H1 (cell line): Measurements from ENCODE around the gene RAD51B. TPM values are rescaled to one million over a fixed set of nuclear protein-coding genes. Genes with fewer than 3 reads are reported as not detected.

ENCODE experiments used
- CTCF ChIA-PET: fragments of 300-600 bp; sonication (Branson Sonifier 250); formaldehyde crosslinking; loops from one replicate; lab custom pipeline; 2021; ENCODE audit not compliant: partially characterized antibody; lab: Charles Lee
- POLR2A ChIA-PET: fragments of 300-600 bp; sonication (Branson Sonifier 250); formaldehyde crosslinking; loops from one replicate; lab custom pipeline; 2021; ENCODE audit warnings: inconsistent platforms; ENCODE audit not compliant: partially characterized antibody; lab: Charles Lee
- DNase-seq, 2 experiments: peaks; one replicate each; pipeline versions ENCODE4 v3.0.0 to v3.0.0-alpha.2; 2010 to 2022; ENCODE audit warnings: low spot score in 2 of 2, low read depth in 1 of 2, mixed read lengths in 1 of 2
- FAIRE-seq: peaks from 2 replicates; lab custom pipeline; 2011; peaks lifted over from hg19 to GRCh38; lab: Jason Lieb, UNC
- H2AFZ ChIP-seq: 2 replicates; pipeline ENCODE4 v1.8.1; 2012; ENCODE audit warnings: low read length, inconsistent platforms
- H2AK5ac ChIP-seq: 2 replicates; pipeline ENCODE4 v1.6.1; 2013; ENCODE audit warnings: low read depth, low read length
- H2BK120ac ChIP-seq: replicated peaks from 2 replicates; pipeline ENCODE3; 2013; ENCODE audit warnings: low read depth, low read length, inconsistent platforms
- H2BK12ac ChIP-seq: 2 replicates; pipeline ENCODE4 v1.6.1; 2013; ENCODE audit warnings: low read depth, low read length
- H2BK15ac ChIP-seq: 2 replicates; pipeline ENCODE4 v1.6.1; 2013; ENCODE audit warnings: low read length
- H2BK20ac ChIP-seq: 2 replicates; pipeline ENCODE4 v1.6.1; 2013; ENCODE audit warnings: low read length
- H2BK5ac ChIP-seq: 2 replicates; pipeline ENCODE4 v1.6.1; 2013; ENCODE audit warnings: low read depth, low read length
- H3K14ac ChIP-seq: 2 replicates; pipeline ENCODE4 v1.6.1; 2013; ENCODE audit warnings: inconsistent platforms; ENCODE audit not compliant: insufficient read length
- H3K18ac ChIP-seq: 2 replicates; pipeline ENCODE4 v1.6.1; 2013; ENCODE audit warnings: low read length; ENCODE audit errors: extremely low read depth
- H3K23ac ChIP-seq: 2 replicates; pipeline ENCODE4 v1.6.1; 2013; ENCODE audit warnings: inconsistent platforms; ENCODE audit not compliant: insufficient read length
- H3K23me2 ChIP-seq: 2 replicates; pipeline ENCODE4 v1.6.1; 2013; ENCODE audit warnings: low read depth, low read length
- H3K27ac ChIP-seq: 2 replicates; pipeline ENCODE4 v1.6.1; 2011; ENCODE audit warnings: low read depth, low read length, inconsistent platforms
- H3K27me3 ChIP-seq, 4 experiments: replicated peaks in 1 of 4; 1 replicate in 1 of 4; 2 replicates in 3 of 4; pipeline versions ENCODE4 v1.6.1 to v1.8.1; 2011 to 2013; ENCODE audit warnings: low read length in 3 of 4, mild to moderate bottlenecking in 3 of 4, inconsistent platforms in 2 of 4, mixed read lengths in 2 of 4, moderate library complexity in 1 of 4; ENCODE audit not compliant: control insufficient read depth in 3 of 4, insufficient read depth in 3 of 4; ENCODE audit errors: extremely low read depth in 1 of 4
- H3K36me3 ChIP-seq, 4 experiments: 2 replicates each; pipeline versions ENCODE4 v1.6.1 to v1.8.1; 2011 to 2013; ENCODE audit warnings: mild to moderate bottlenecking in 4 of 4, low read length in 3 of 4, moderate library complexity in 2 of 4, control low read depth in 1 of 4, inconsistent platforms in 1 of 4; ENCODE audit not compliant: insufficient read depth in 4 of 4, control insufficient read depth in 2 of 4
- H3K4ac ChIP-seq: replicated peaks from 2 replicates; pipeline ENCODE3; 2013; ENCODE audit warnings: low read length, low read depth, mixed read lengths, inconsistent platforms; ENCODE audit not compliant: insufficient read length
- H3K4me1 ChIP-seq, 4 experiments: replicated peaks in 1 of 4; 1 replicate in 1 of 4; 2 replicates in 3 of 4; pipeline versions ENCODE4 v1.6.1 to v1.8.1; 2011 to 2013; ENCODE audit warnings: low read length in 3 of 4, inconsistent platforms in 2 of 4, mixed read lengths in 1 of 4; ENCODE audit not compliant: insufficient read depth in 4 of 4, control insufficient read depth in 3 of 4
- H3K4me2 ChIP-seq, 2 experiments: 2 replicates each; pipeline versions ENCODE4 v1.6.1 to v1.8.1; 2011 to 2013; ENCODE audit warnings: low read depth in 2 of 2, low read length in 2 of 2, control low read depth in 1 of 2, inconsistent platforms in 1 of 2, mild to moderate bottlenecking in 1 of 2; ENCODE audit not compliant: insufficient read depth in 1 of 2
- H3K4me3 ChIP-seq, 4 experiments: fragments of 200-600, 300-600 bp in 1 of 4; sonication (generic), shearing (Covaris generic), sonication (Bioruptor Twin) in 1 of 4; 2 replicates each; pipeline versions ENCODE4 v1.5.1 to v1.8.1; 2011 to 2016; ENCODE audit warnings: low read length in 4 of 4, low read depth in 3 of 4, control low read depth in 2 of 4, inconsistent platforms in 2 of 4, mild to moderate bottlenecking in 2 of 4, mixed read lengths in 1 of 4, moderate library complexity in 1 of 4; ENCODE audit not compliant: insufficient read depth in 2 of 4; ENCODE audit errors: extremely low read depth in 1 of 4
- H3K56ac ChIP-seq: replicated peaks from 2 replicates; pipeline ENCODE3; 2013; ENCODE audit warnings: low read depth, mild to moderate bottlenecking, mixed read lengths, low read length, inconsistent platforms; ENCODE audit not compliant: insufficient read length
- H3K79me1 ChIP-seq: 2 replicates; pipeline ENCODE4 v1.6.1; 2013; ENCODE audit warnings: low read depth, low read length, control low read depth
- H3K79me2 ChIP-seq, 2 experiments: 2 replicates each; pipeline versions ENCODE4 v1.6.1 to v1.8.1; 2012 to 2013; ENCODE audit warnings: low read length in 2 of 2, mild to moderate bottlenecking in 2 of 2, inconsistent platforms in 1 of 2; ENCODE audit not compliant: insufficient read depth in 2 of 2, control insufficient read depth in 1 of 2
- H3K9ac ChIP-seq, 4 experiments: replicated peaks in 1 of 4; 1 replicate in 1 of 4; 2 replicates in 3 of 4; pipeline versions ENCODE4 v1.6.1 to v1.8.1; 2011 to 2013; ENCODE audit warnings: low read depth in 3 of 4, low read length in 3 of 4, control low read depth in 2 of 4, mild to moderate bottlenecking in 2 of 4, moderate library complexity in 2 of 4, inconsistent platforms in 1 of 4; ENCODE audit errors: extremely low read depth in 1 of 4
- H3K9me3 ChIP-seq, 2 experiments: 2 replicates each; pipeline versions ENCODE4 v1.6.1 to v1.8.1; 2012 to 2013; ENCODE audit warnings: mild to moderate bottlenecking in 2 of 2, moderate library complexity in 2 of 2, control low read depth in 1 of 2, inconsistent platforms in 1 of 2, low read depth in 1 of 2, low read length in 1 of 2, mixed read lengths in 1 of 2; ENCODE audit not compliant: insufficient read depth in 2 of 2
- H4K20me1 ChIP-seq, 2 experiments: replicated peaks in 1 of 2; 2 replicates each; pipeline versions ENCODE3 to v1.8.1; 2011 to 2013; ENCODE audit warnings: inconsistent platforms in 2 of 2, low read length in 2 of 2, mild to moderate bottlenecking in 1 of 2; ENCODE audit not compliant: insufficient read depth in 2 of 2, control insufficient read depth in 1 of 2
- H4K5ac ChIP-seq: 2 replicates; pipeline ENCODE4 v1.6.1; 2013; ENCODE audit warnings: low read length, low read depth, mixed read lengths, inconsistent platforms; ENCODE audit not compliant: insufficient read length
- H4K8ac ChIP-seq: 2 replicates; pipeline ENCODE4 v1.8.0; 2013; ENCODE audit warnings: mild to moderate bottlenecking, moderate library complexity, low read length, inconsistent platforms; ENCODE audit not compliant: insufficient read depth; ENCODE audit errors: extremely low read depth
- H4K91ac ChIP-seq: replicated peaks from 2 replicates; pipeline ENCODE3; 2013; ENCODE audit warnings: low read length, mixed read lengths, inconsistent platforms; ENCODE audit not compliant: insufficient read length
- SIN3A ChIP-seq, 2 experiments: IDR thresholded peaks in 1 of 2; conservative IDR thresholded peaks in 1 of 2; 2 replicates each; pipeline ENCODE4 v1.6.1; 2011 to 2012; ENCODE audit warnings: low read length in 2 of 2, improper control_type of control experiment in 1 of 2, low read depth in 1 of 2, mild to moderate bottlenecking in 1 of 2
- WGBS, 2 experiments: shearing (Covaris generic) in 1 of 2; methylation state at CpG; one replicate each; pipeline versions ENCODE4 v1.1.6 to v1.1.7; 2013 to 2015; ENCODE audit warnings: low lambda C conversion rate in 2 of 2, mixed read lengths in 2 of 2, inconsistent platforms in 1 of 2, low coverage in 1 of 2, missing lambda C conversion rate in 1 of 2; ENCODE audit not compliant: insufficient replicate concordance in 2 of 2, insufficient coverage in 1 of 2, insufficient read length in 1 of 2; ENCODE audit errors: extremely low coverage in 1 of 2, missing lambda C conversion rate in 1 of 2; 5-methylcytosine and 5-hydroxymethylcytosine counted together
- polyA plus RNA-seq, 7 experiments: library from polyadenylated mRNA; depleted of rRNA in 3 of 7; stranded (reverse) in 5 of 7; unstranded in 2 of 7; fragments of >200 nt in 5 of 7; fragments of 200-250 nt in 2 of 7; gene quantifications; 1 replicate in 5 of 7; 2 replicates in 1 of 7; 4 replicates in 1 of 7; pipeline versions ENCODE4 v1.2.1 to v1.2.3, GENCODE V29; 2011 to 2013; ENCODE audit warnings: missing spikeins in 2 of 7, mixed read lengths in 2 of 7
- total RNA-seq: library from RNA; stranded (reverse); fragmentation: NEBNext Ultra II Directional; extraction: Animal tissue kit (Norgen Biotek cat#: 25700); gene quantifications from 2 replicates; pipeline ENCODE4 v1.2.1, GENCODE V29; 2021

RAD51B gene
- total and polyA plus RNA-seq, 2 of the 8 experiments (the other 6 are each of a cell fraction or from before 2014, with no cell fraction given), result 3.9 to 14.9 TPM

DNA sequence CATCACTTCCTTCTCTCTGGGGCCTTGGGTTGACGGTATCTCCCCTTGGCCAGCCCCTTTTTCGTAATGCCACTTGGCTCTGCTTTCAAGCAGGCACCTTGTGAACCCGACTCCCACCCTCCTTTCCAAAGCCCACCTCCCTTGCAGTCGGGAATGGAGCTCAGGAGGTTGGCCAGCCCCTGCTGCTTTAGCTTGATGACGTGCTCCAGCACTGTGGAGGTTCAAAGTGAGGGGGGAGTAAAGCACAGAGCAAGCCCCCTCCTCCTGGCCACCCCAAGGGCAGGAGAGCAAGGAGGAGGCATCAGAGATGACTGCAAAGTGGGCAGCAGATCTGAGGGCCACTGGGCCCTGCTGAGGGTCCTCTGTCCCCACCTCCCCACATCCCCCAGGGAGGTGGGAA lies 869.9 kb downstream of the RAD51B start:
- H3K4me2 ChIP-seq, result no peak overlapping the region
- no peak overlapping the region for H3K18ac ChIP-seq
- no peaks in the 10 kb centered on the region for H3K79me2 ChIP-seq
- peak overlapping the region; percentile 26 for H4K91ac ChIP-seq
- DNase-seq (no peak), FAIRE-seq (no peak)
- H3K4me1 ChIP-seq, result peaks cover 0 to 15% (median 10%) of the 10 kb centered on the region in 4 experiments; a peak in 6 of 7 replicates
- TF ChIP-seq SIN3A (conservative IDR thresholded peaks at IDR 0.05 in 1 of 2, IDR thresholded peaks at IDR 0.05 in 1 of 2; ENCODE audit: low read depth in 1 of 2, low read length in 2 of 2), result no peak
- no peak overlapping the region for H3K4me3 ChIP-seq
- no peak overlapping the region for H3K23ac ChIP-seq
- H3K4ac ChIP-seq, result no peak overlapping the region
- no peaks in the 10 kb centered on the region for H3K79me1 ChIP-seq
- peak overlapping the region; percentile 89; the same call in 1 of the 2 replicates for H2BK15ac ChIP-seq
- H2BK120ac ChIP-seq, result no peak overlapping the region
- H3K27ac ChIP-seq, result no peak overlapping the region
- peak overlapping the region; percentile 44; the same call in 1 of the 2 replicates for H2BK12ac ChIP-seq
- ChIA-PET POLR2A (interaction anchor here (1.0 to 1.5 kb wide), 2 partner anchors 9 to 104 kb away, joined by 3 to 7 read pairs; partner anchors contain the start of gene ZFP36L1), CTCF (interaction anchor here (1.0 to 1.3 kb wide), 4 partner anchors 9 to 140 kb away, joined by 3 to 4 read pairs (median 4); no protein-coding TSS in a partner anchor)
- H3K56ac ChIP-seq, result no peak overlapping the region
- H4K20me1 ChIP-seq, result no peaks in the 10 kb centered on the region
- no peak overlapping the region for H4K8ac ChIP-seq
- no peaks in the 10 kb centered on the region for H3K27me3 ChIP-seq
- H3K9ac ChIP-seq, result no peak overlapping the region
- H2AK5ac ChIP-seq, result no peak overlapping the region
- H3K23me2 ChIP-seq, result no peaks in the 10 kb centered on the region
- no peaks in the 10 kb centered on the region; a peak in 1 of 4 replicates for H3K9me3 ChIP-seq
- WGBS, 2 experiments, result 78% methylated on average over 5 of the region's 5 CpGs; no CpG with 5 or more reads in 1 of the 2 experiments
- no peak overlapping the region for H4K5ac ChIP-seq
- no peak overlapping the region for H2BK5ac ChIP-seq
- no peak overlapping the region for H2AFZ ChIP-seq
- no peaks in the 10 kb centered on the region for H3K36me3 ChIP-seq
- peak overlapping the region; percentile 34; the same call in 1 of the 2 replicates for H2BK20ac ChIP-seq
- no peak overlapping the region for H3K14ac ChIP-seq
